NCI-H2196 treated with DMSO at 0.1 percent for 48 hours (cell line): ENCODE data around the gene LCA5L.

Experiments
- DNase-seq: peaks from one replicate; lab custom pipeline; 2025; ENCODE audit not compliant: unreplicated experiment; lab: John Stamatoyannopoulos, UW

Gene LCA5L

GRCh38 chr21:39359382-39359781 is 86.2 kb downstream of the LCA5L start:
- no peak for DNase-seq
